Neural progenitor cell (in vitro differentiated cells): ENCODE measurements around the gene MVB12B.

Source experiments
- EZH2 ChIP-seq: fragments of 200-600 bp; sonication (generic); IDR thresholded peaks from 2 replicates; pipeline ENCODE4 v1.6.1; 2017; ENCODE audit warnings: antibody characterized with exemption, mild to moderate bottlenecking, moderate library complexity
- EZH2phosphoT487 ChIP-seq: fragments of 200-600 bp; sonication (generic); IDR thresholded peaks from 2 replicates; pipeline ENCODE4 v1.6.1; 2017; ENCODE audit warnings: antibody characterized with exemption
- TF ChIP-seq, protein P1 (sequence below): fragments of 200-600 bp; sonication (generic); IDR thresholded peaks from 2 replicates; pipeline ENCODE4 v1.5.1; 2017; ENCODE audit warnings: antibody characterized with exemption, mild to moderate bottlenecking

DNA sequence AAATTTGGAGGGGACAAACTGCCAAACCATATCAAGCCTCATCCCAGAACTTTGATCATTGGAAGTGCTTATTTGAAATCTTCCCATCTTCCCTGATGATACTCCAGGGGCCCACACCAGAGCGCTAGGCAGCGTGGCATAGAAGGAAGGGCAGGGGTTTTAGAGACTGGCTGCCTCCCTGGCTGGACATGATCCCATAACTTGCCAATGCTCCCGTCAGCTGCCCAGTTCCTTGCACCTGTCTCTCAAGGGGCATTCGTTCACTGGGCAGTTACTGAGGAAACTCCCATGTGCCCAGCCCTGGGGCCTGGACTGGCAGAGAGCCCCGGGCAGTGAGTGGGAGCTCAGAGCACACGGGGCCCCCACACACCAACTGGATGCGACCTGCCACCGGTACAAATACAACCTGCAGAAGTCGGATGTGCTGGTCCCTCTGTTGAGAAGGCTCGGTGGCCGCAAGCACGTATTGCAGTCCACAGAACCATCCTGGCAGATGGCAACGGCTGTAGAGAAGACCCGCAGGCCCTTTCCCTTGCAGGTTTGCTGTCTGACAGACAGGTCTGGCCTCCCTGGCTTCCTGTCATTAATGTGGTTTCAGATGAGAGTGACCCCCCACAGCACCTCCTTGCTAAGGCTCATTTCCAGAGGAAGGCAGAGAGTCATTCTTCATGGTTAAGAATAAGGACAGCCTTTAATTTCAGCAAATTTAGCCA, 122.4 kb downstream of the MVB12B start:
- TF ChIP-seq, protein P1, sequence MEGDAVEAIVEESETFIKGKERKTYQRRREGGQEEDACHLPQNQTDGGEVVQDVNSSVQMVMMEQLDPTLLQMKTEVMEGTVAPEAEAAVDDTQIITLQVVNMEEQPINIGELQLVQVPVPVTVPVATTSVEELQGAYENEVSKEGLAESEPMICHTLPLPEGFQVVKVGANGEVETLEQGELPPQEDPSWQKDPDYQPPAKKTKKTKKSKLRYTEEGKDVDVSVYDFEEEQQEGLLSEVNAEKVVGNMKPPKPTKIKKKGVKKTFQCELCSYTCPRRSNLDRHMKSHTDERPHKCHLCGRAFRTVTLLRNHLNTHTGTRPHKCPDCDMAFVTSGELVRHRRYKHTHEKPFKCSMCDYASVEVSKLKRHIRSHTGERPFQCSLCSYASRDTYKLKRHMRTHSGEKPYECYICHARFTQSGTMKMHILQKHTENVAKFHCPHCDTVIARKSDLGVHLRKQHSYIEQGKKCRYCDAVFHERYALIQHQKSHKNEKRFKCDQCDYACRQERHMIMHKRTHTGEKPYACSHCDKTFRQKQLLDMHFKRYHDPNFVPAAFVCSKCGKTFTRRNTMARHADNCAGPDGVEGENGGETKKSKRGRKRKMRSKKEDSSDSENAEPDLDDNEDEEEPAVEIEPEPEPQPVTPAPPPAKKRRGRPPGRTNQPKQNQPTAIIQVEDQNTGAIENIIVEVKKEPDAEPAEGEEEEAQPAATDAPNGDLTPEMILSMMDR = no peak
- TF ChIP-seq EZH2phosphoT487 (no peak), EZH2 (no peak)
